NCI-H2196 (cell line): ENCODE data around the gene OIT3.

Experiments used
- DNase-seq: peaks from one replicate; lab custom pipeline; 2025; ENCODE audit not compliant: unreplicated experiment; lab: John Stamatoyannopoulos, UW

Gene OIT3

DNA sequence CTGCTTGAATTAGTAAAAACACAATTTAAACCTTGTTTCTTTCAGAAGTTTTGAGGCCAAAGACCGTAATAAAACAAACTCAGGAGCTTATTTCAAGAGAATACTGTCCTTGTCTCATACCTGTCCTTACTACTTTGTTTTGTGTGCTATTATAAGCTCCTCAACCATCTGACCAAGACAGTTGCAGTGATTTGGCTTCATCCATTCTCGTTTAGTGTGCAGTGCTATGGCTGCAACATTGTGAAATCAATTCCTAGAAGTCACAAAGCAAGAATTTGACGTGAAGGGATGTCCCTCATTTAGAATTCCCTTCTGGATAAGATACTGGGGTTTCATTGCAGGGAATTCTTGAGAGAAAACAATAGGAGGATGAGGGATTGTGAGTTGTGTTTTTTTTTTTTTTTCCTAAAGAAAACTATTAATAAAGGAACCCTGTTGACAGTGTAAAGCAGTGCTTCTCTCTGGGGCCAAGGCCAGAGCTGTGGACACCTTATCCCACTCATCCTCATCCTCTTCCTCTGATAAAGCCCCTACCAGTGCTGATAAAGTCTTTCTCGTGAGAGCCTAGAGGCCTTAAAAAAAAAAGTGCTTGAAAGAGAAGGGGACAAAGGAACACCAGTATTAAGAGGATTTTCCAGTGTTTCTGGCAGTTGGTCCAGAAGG is at the start of gene OIT3:
OIT3 (plus strand) TSS at position 604 of the 663 bp plus-strand sequence. CDS start 60 bp downstream, outside the sequence.
- DNase-seq = no peak

DNA sequence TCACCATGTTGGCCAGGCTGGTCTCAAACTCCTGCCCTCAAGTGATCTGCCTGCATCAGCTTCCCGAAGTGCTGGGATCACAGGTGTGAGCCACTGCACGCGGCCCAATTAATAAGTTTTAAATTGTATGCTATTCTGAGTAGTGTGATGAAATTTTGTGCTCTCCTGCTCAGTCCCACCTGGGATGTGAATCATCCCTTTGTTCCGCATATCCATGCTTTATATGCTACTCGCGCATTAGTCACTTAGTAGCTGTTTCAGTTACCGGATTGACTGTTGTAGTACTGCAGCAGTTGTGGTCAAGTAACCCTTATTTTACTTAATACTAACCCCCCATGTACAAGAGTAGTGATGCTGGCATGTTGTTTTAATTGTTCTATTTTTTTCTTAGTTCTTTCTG is 47.3 kb upstream of the OIT3 start:
- DNase-seq = no peak

DNA sequence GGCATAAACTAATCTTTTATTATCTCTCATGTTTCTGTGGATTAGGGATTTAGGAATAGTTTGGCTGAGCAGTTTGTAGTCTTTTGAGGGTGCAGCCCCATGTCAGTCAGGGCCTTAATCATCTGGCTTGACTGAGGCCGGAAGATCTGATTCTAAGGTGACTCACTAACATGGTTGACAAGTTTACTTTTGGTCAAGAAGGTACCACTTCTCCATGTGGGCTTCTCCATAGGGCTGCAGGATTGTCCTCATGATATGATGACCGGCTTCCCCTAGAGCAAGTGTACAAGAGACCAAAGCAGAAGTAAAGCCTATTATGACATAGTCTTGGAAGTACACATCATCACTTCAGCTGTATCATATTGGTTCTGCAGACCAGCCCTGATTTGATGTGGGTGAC is 45.9 kb upstream of the OIT3 start:
- no peak for DNase-seq

DNA sequence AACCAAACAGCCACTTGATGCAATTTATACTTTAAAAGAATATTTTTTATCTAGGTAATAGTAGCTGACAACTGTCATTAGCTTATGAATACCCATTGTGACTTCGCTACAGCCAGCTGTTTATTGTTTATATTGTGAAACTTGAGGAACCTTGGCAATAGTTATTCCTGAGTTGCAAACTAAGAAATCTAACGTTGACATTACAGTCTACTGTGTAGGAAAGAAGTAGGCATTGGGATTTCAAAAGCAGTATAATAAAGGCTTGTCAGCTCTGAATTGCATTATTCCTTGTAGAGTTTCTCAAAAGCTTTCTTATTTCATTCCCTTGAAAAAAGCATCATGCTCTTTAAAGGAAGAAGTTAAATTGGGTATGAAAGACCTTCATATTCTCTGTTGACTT is 42.7 kb upstream of the OIT3 start:
- no peak for DNase-seq

DNA sequence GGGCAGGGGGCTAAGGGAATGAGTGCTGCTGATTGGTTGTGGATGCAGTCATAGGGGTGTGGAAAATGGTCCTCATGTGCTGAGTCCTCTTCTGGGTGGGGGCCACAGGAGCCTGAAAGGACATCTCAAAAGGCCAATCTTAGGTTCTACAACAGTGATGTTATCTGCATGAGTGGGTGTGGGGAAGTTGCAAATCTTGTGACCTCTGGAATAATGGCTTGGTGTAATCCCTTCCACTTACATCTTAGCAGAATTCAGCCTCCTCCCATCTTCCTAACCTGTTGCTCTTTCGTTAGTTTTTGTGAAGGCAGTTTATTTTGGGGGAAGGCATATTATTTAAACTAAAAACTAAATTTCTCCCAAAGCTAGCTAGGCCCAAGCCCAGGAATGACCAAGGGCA is 42.0 kb upstream of the OIT3 start:
- DNase-seq = no peak

DNA sequence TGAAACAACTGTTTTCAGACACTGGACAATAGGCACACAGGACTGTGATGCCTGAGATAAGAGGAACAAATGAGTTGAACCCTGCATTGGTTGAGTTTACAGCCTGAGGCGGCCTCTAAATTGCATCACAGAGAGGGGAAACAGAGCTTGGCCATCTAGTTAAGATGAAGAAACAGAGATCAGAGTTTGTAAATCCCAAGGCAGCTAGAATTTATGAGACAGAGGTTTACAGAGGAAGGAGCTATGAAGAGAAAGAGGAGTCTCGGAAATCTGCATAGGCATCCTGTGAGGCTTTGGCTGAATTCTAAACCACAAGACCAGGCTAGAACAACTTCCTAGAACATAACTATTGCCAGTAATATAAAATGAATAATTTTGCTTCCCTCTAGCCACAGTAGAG is 41.0 kb upstream of the OIT3 start:
- DNase-seq = no peak

DNA sequence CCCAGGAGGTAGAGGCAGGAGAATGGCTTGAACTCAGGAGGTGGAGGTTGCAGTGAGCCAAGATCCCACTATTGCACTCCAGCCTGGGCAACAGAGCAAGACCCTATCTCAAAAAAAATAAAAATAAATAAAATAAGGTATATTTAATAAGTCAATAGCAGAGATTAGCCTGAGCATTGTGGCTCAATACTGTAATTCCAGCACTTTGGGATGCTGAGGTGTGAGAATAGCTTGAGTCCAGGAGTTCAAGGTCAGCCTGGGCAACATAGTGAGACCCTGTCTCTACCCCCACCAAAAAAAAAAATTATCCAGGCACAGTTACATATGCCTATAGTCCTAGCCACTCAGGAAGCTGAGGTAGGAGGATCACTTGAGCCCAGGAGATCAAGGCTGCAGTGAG is 38.4 kb upstream of the OIT3 start:
- DNase-seq = no peak

DNA sequence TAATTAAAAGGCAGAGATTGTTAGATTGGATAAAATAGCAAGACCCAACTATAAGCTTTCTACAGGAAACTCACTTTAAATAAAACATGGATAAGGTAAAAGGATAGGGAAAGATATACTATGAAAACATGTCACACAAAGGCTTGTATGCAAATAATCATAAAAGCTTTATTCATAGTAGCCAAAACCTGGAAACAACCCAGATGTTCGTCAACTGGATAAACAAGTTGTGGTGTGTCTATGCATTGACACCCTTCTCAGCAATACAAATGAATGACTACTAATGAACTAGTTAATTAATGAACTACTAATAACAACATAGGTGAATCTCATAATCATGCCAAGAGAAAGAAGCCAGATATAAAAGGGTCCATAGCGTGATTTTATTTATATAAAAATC is 37.7 kb upstream of the OIT3 start:
- no peak for DNase-seq

DNA sequence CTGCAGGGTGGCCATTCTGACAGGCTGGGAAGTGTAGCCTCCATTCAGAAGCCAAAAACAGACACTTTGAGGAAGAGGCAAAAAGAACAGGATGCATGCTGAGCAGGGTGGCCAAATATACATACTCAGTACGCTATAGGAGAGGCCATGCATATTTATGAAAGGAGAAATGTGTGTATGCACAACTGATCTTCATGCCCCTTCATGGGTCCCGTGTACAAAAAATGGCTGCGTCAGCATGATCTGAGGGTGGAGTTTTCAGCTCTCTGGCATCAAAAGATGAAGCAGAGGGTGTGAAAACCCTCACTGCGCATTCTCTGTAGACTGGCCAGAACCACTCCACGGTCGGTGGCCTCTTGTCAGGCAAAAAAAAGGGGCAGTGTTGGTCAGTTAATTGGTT is 35.5 kb upstream of the OIT3 start:
- DNase-seq = no peak

DNA sequence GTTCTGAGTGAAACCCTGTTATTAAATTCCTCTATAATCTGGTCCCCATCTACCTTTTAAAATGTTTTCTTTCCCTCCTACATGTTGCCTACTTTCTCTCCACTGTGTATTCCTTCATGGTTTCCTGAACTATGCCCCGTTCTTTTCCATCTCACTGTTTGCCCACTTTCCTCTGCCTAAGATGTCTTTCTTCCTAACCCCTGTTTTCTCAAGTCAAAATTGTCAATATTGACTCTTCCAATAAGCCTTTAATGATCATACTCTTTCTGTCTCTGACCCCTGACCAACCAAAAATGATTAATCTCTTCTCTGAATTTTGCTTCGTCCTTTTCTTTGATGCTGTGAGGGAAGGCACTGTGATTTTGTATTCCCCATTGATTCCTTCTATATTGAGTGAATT is 30.6 kb upstream of the OIT3 start:
- DNase-seq = no peak

DNA sequence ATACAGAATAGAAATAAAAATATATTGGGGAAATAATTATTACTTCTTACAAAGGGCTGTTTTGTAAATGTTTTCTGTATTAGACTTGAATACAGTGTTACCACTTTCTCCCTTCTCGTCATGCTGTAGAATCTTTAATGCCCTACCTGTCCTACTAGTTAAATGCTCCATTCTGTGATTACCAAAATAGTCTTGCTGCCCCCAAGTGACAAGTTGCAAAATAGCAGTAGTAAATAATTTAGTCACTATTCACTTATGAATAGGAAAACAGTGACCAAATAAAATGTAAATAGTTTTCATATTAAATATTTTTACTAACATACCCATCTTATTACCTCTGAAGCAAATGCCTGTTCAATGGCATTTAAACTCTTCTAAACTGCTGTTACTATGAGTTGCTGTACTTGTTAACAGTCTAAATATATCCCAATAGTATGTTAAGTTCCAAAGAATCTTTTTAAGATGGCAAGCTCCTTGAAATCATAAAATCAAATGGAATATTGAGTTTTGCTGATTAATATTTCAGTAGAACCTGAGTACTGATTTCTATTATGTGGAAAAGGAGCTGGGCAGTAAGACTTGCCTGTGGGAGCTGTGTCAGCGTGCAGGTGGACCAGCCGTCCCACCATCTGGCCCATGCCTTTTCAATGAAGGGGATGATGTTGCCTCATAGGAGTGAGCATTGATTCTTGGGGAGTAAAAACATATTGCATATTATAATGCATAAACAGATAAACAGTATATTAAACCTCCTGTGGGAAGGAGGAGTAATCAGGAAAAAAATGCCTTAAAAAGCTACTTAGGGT is 18.1 kb upstream of the OIT3 start:
- no peak for DNase-seq

DNA sequence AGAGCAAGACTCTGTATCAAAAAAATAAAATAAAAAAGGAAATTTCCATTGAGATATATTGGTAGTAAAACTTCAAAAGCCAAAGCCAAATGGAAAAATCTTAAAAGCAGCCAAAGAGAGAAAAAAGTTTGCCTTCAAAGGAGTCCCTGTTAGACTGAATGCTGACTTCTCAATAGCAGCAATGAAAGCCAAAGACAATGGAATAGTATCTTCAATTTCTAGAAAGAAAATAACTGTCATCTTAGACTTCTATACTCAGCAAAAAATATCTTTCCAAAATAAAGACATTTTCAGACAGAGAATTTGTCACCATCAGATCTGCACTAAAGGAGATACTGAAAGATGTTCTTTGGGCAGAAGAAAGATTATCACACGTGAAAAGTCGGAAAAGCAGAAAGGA is 14.3 kb upstream of the OIT3 start:
- DNase-seq = no peak

DNA sequence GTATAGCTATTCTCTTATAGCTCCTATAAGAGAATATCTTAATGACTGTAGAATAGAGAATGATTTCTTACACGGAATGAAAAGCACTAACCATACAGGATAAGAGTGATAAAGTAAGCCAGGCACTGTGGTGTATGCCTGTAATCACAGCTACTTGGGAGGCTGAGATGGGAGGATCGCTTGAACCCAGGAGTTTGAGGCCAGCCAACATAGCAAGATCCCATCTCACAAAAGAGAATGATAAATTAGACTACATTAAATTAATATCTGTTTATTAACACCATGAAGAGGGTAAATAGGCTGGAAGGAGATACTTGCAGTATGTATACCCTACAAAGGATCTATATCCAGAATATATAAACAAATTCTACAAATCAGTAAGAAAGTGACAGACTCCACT is 12.2 kb upstream of the OIT3 start:
- no peak for DNase-seq

DNA sequence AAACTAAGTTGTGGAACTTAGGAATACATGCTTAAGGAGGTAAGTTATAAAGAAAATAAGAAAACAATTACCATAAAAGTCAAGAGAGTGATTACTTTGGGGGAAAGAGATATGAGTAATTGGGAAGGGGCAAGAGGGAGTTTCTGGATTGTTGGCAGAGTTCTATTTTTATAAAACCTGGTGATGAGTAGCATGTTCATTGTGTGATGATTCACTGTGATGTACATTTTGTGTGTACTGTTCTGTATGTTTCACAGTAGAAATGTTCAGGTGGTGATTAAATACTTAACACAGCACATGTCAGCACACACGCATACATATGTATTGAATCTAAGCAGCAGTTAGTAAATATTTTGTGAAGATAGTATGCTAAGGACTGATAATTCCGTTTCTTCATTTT is 9.7 kb upstream of the OIT3 start:
- no peak for DNase-seq

DNA sequence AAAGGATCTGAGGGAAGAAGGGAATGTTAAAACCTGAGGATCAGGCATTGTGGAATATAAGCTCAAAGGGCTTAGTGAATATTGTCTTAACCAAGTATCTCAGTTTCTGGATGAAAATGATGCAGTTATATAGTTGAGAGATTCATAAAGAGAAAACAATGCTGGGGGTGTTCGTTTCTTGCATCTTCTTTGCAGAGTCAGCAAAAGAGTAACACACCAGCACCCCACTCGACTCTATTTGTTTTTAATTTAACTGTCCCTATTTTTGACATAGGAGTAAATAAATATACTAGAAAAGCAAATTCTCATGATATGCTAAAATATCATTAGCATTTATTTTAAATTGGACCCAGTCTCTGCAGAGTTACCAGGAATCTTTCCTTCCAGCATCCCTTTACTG is 7.6 kb upstream of the OIT3 start:
- DNase-seq = no peak

DNA sequence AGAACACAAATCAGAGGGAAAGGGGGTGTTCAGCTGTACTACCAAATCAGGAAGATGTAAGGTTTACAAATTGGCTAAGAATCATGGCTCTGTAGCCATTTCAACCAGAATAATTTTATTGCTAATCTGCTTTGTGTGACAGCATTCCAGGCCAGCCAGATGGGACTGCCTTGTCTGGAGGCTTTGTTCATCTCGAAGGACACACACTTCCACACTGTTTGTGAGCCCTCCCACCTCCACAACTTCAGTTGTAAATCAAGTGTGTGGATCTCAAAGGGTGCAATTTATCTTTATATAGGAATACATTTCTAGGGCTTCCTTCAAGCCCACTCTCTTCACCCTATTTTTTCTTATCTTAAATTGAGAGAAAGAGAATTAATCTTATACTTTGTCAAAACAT is 6.9 kb upstream of the OIT3 start:
- DNase-seq = no peak

DNA sequence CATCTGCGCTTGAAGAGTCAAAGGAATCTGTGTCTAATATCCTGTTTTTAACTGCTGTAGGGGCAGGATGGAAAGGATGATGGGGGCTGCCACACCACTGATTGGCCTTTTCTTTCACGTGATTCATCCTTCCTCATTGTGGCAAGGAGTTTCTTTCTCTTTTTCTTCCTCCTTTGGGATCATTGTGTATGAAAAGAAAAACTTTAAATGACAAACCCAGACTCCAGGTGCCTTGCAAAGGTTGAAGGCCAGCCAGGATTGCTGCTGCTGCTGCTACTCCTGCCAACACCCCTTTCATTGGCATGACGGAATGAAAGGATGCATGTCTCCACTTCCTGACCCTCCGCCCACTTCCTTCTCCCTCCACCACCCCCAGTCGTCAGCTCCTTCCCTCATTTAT is 6.5 kb upstream of the OIT3 start:
- no peak for DNase-seq

DNA sequence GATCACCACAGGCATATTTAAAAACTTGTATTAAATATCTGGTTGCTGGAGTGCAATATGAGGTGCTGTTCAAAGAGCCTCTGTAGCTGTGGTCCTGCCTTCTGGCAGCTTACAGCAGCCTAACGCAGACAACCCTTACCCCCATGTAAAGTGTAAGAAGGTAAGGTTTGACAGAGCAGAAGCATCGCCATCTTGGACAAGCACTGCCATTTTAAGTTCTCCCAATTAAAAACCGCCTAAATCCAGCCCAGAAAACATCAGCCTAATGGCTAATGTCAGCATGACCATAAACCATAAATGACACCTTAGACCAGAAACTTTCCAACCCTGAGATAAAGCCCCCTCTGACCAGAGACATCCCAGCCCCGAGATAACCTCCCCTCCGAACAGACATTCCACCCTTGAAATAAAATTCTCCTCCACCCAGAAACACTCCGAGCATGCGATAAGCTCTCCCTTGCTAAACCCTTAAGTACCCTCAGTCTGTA is 5.3 kb upstream of the OIT3 start:
- no peak for DNase-seq

DNA sequence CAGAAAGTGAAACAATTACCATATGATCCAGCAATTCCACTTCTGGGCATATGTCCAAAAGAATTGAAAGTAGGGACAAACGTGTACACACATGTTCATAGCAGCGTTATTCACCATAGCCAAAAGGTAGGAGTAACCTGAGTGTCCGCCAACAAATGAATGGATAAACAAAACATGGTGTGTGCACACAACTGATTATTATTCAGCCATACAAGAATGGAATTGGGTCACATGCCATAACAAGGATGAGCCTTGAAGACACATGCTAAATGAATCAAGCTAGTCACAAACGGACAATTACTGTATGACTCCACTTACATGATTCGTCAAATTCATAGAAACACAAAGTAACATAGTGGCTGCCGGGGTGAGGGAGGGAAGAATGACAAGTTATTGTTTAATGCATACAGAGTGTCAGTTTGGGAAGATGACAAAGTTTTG is 4.1 kb upstream of the OIT3 start:
- DNase-seq = peak; percentile 56

DNA sequence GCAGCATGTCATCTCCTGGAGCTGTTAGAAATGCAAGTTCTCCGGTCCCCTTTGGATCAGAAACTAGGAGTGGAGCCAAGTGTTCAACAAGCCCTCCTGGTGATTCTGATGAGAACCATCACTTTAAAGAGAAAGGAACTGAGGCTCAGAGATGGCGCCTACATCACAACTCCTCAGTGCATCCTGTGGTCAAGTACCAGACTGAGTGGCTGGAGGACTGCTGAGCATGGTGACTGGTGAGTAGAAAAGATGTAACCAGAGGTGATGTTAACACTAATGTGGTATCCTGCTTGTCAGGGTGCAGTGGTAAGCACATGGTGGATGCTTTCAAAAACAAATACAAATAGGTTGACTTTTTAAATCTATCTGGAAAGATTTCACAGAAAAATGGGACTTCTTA is 3.5 kb upstream of the OIT3 start:
- no peak for DNase-seq

DNA sequence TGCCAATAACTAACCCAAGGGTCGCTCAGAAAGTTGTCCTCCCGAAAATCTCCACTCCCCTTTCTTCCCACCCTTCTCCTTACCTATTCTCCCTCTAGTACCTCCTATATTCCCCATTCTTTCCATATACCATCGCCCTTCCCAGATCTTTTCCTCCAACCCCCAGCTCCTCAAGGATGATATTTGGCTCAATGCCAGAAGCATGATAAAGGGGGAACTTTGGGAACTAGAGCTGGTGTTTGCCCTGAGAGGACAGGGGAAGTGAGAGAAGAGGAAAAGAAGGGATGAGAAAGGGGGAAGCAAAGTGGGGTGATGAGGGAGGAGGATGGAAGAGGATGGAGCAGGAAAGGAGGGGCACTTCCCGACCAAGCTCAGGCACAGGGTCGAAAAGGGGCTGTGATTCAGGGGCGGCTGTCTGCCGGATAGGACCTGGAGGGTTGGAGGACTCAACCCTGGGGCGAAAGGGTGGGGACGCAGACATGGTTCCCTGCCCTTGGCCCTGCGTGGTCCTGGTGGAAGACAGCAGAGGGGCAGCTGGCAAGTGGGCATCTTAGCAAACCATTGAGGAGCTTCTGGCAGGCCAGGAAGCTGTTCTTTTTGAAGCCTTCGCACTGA is 1.8 kb downstream of the OIT3 start:
- no peak for DNase-seq

DNA sequence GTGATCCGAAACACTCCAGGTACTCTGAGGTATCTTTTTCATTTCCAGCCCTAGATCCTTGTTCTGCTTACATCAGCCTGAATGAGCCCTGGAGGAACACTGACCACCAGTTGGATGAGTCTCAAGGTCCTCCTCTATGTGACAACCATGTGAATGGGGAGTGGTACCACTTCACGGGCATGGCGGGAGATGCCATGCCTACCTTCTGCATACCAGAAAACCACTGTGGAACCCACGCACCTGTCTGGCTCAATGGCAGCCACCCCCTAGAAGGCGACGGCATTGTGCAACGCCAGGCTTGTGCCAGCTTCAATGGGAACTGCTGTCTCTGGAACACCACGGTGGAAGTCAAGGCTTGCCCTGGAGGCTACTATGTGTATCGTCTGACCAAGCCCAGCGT is 5.1 kb downstream of the OIT3 start:
- no peak for DNase-seq
